OCI-LY3 (cell line): ENCODE data around the gene STPG4.

ENCODE experiments used
- H2AFZ ChIP-seq: fragments of 200-600, 300-600 bp; shearing (Covaris generic); 2 replicates; pipeline ENCODE4 v1.6.0; 2014; ENCODE audit warnings: antibody characterized with exemption, low read depth, low read length
- H3K27ac ChIP-seq: fragments of 200-600, 300-600 bp; sonication (generic); 2 replicates; pipeline ENCODE4 v1.5.1; 2014; ENCODE audit warnings: mild to moderate bottlenecking, low read length, moderate library complexity, mixed read lengths
- H3K27me3 ChIP-seq: fragments of 200-600, 300-600 bp; sonication (generic); 2 replicates; pipeline ENCODE4 v1.6.1; 2014; ENCODE audit warnings: low read depth, low read length, mixed read lengths
- H3K36me3 ChIP-seq: fragments of 200-600, 300-600 bp; sonication (generic); replicated peaks from 2 replicates; pipeline ENCODE3; 2014; ENCODE audit warnings: low read depth, low read length, mixed read lengths
- H3K4me1 ChIP-seq: fragments of 300-600, 200-600 bp; sonication (generic); 2 replicates; pipeline ENCODE4 v1.6.1; 2014; ENCODE audit warnings: low read length, mixed read lengths
- H3K4me2 ChIP-seq: fragments of 200-600, 300-600 bp; sonication (generic); 2 replicates; pipeline ENCODE4 v1.6.1; 2014; ENCODE audit warnings: low read length, mixed read lengths
- H3K4me3 ChIP-seq: fragments of 300-600, 200-600 bp; sonication (generic); 2 replicates; pipeline ENCODE4 v1.5.1; 2014; ENCODE audit warnings: antibody characterized with exemption, mild to moderate bottlenecking, low read length, moderate library complexity
- H3K79me2 ChIP-seq: fragments of 300-600, 200-600 bp; shearing (Covaris generic); 2 replicates; pipeline ENCODE4 v1.6.1; 2014; ENCODE audit warnings: mild to moderate bottlenecking, low read length, mixed read lengths
- H3K9ac ChIP-seq: fragments of 300-600, 200-600 bp; shearing (Covaris generic); 2 replicates; pipeline ENCODE4 v1.6.0; 2014; ENCODE audit warnings: mild to moderate bottlenecking, low read length, moderate library complexity
- H3K9me3 ChIP-seq: fragments of 200-600, 300-600 bp; shearing (Covaris generic); 2 replicates; pipeline ENCODE4 v1.6.1; 2014; ENCODE audit warnings: low read length, mixed read lengths; ENCODE audit not compliant: insufficient read depth
- H4K20me1 ChIP-seq: fragments of 200-600, 300-600 bp; sonication (generic); 2 replicates; pipeline ENCODE4 v1.6.1; 2016; ENCODE audit warnings: low read length, mixed read lengths; ENCODE audit not compliant: insufficient read depth
- EZH2phosphoT487 ChIP-seq: fragments of 200-600 bp; shearing (Covaris generic); IDR thresholded peaks from 2 replicates; pipeline ENCODE4 v1.6.1; 2018; ENCODE audit warnings: antibody characterized with exemption, mixed run types, low read depth
- TF ChIP-seq, protein P1 (sequence below): fragments of 200-600, 300-600 bp; sonication (generic); IDR thresholded peaks from 2 replicates; pipeline ENCODE4 v1.5.1; 2014; ENCODE audit warnings: antibody characterized with exemption, low read length, low read depth

STPG4 gene

DNA sequence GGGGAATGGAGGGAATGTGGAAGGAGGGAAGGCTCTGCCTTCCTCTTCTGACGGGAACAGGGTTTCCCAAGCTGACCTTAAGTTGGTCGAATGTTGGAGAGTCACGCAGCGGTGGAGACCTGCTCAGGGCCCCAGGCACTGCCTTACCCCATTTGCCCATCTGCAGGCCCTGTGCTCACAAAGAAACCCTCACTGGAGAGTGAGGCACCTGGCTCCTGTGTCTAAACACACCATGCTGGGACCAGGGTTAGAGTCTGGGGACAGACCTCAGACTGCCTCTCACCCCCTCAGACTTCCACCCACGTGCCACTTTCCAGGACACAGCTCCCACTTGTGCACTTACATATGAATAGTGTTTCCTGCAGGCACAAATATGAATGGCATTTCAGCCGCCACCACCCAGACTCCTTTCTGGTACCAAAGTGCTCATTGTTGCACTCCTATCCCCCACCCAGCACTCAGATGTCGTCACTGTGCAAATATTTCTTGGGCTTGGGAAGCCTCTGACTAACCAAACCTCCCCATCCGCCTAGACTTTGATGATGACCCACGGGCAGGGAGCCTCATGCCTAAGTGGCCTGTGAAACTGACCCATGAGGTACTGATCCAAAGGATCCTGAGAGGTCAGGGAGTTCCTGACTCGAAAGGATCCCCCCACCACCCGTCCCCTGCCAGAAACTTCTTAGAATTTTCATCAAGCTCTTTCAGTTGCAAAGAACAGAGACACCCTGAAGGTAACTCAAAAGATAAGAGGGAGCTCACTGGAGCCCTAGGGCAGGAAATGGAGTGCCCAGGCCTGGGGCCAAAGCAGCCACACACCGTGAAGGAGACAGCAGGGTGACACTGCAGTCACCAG lies 78.3 kb downstream of the STPG4 start:
- Histone ChIP-seq H4K20me1 (no peaks in the 10 kb centered on the region), H3K9ac (no peak overlapping the region), H3K27ac (no peak overlapping the region), H3K36me3 (peaks cover 8% of the 10 kb centered on the region), H2AFZ (no peak overlapping the region), H3K4me1 (peaks cover 15% of the 10 kb centered on the region), H3K79me2 (no peaks in the 10 kb centered on the region), H3K4me2 (no peak overlapping the region), H3K4me3 (no peak overlapping the region), H3K27me3 (no peaks in the 10 kb centered on the region), H3K9me3 (no peaks in the 10 kb centered on the region)
- no peak for TF ChIP-seq EZH2phosphoT487
- TF ChIP-seq, protein P1, sequence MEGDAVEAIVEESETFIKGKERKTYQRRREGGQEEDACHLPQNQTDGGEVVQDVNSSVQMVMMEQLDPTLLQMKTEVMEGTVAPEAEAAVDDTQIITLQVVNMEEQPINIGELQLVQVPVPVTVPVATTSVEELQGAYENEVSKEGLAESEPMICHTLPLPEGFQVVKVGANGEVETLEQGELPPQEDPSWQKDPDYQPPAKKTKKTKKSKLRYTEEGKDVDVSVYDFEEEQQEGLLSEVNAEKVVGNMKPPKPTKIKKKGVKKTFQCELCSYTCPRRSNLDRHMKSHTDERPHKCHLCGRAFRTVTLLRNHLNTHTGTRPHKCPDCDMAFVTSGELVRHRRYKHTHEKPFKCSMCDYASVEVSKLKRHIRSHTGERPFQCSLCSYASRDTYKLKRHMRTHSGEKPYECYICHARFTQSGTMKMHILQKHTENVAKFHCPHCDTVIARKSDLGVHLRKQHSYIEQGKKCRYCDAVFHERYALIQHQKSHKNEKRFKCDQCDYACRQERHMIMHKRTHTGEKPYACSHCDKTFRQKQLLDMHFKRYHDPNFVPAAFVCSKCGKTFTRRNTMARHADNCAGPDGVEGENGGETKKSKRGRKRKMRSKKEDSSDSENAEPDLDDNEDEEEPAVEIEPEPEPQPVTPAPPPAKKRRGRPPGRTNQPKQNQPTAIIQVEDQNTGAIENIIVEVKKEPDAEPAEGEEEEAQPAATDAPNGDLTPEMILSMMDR: no peak

- H3K4me2 ChIP-seq: no peak overlapping the region
- H3K4me1 ChIP-seq: peaks cover 22% of the 10 kb centered on the region
These were observed 79.0 kb downstream of the STPG4 start for GRCh38 chr2:47076126-47076506.

GRCh38 chr2:47075361-47076125 lies 79.6 kb downstream of the STPG4 start:
- no peak for TF ChIP-seq EZH2phosphoT487
- TF ChIP-seq, protein P1: no peak
- H3K36me3 ChIP-seq: peaks cover 8% of the 10 kb centered on the region
- H3K79me2 ChIP-seq: no peaks in the 10 kb centered on the region
- no peaks in the 10 kb centered on the region for H3K27me3 ChIP-seq
- H4K20me1 ChIP-seq: no peaks in the 10 kb centered on the region
- no peak overlapping the region for H3K9ac ChIP-seq
- H2AFZ ChIP-seq: no peak overlapping the region
- H3K4me2 ChIP-seq: no peak overlapping the region
- no peak overlapping the region for H3K27ac ChIP-seq
- H3K4me1 ChIP-seq: peaks cover 27% of the 10 kb centered on the region
- H3K4me3 ChIP-seq: no peak overlapping the region
- no peaks in the 10 kb centered on the region for H3K9me3 ChIP-seq

More at GRCh38 chr2:47076126-47076506, 79.0 kb downstream of the STPG4 start:
- Histone ChIP-seq H3K27ac (no peak overlapping the region), H4K20me1 (no peaks in the 10 kb centered on the region), H3K27me3 (no peaks in the 10 kb centered on the region), H2AFZ (no peak overlapping the region), H3K36me3 (peaks cover 8% of the 10 kb centered on the region), H3K9me3 (no peaks in the 10 kb centered on the region), H3K9ac (no peak overlapping the region), H3K79me2 (no peaks in the 10 kb centered on the region), H3K4me3 (no peak overlapping the region)
- TF ChIP-seq, protein P1: no peak
- TF ChIP-seq EZH2phosphoT487: no peak

- Histone ChIP-seq H3K9ac (no peak overlapping the region), H3K27ac (no peak overlapping the region), H3K4me1 (peaks cover 32% of the 10 kb centered on the region)
These were observed 80.4 kb downstream of the STPG4 start for GRCh38 chr2:47074691-47075090.

More at GRCh38 chr2:47074691-47075090, 80.4 kb downstream of the STPG4 start:
- H4K20me1 ChIP-seq: no peaks in the 10 kb centered on the region
- no peak overlapping the region for H3K4me2 ChIP-seq
- no peak overlapping the region for H2AFZ ChIP-seq
- H3K4me3 ChIP-seq: no peak overlapping the region
- no peaks in the 10 kb centered on the region for H3K27me3 ChIP-seq
- TF ChIP-seq, protein P1: no peak
- TF ChIP-seq EZH2phosphoT487: no peak
- peaks cover 8% of the 10 kb centered on the region for H3K36me3 ChIP-seq
- no peaks in the 10 kb centered on the region for H3K79me2 ChIP-seq
- no peaks in the 10 kb centered on the region for H3K9me3 ChIP-seq
